IMR-90 (cell line): ENCODE results near the gene CYS1. TPM values are rescaled to one million over a fixed set of nuclear protein-coding genes. Genes with fewer than 3 reads are reported as not detected.

Experiments
- ATAC-seq: fragments of 200-7000 bp; cut with Tn5 transposase; 2 replicates; pipeline ENCODE4 v1.9.1; 2020; ENCODE audit warnings: low read depth, mild to moderate bottlenecking, moderate library complexity
- BruUV-seq: library from RNA; stranded (reverse); fragments of 400-500 nt; replicated peaks from 2 replicates; lab custom pipeline; 2021; lab: Mats Ljungman, UMichigan
- CTCF ChIA-PET: fragments of 300-600 bp; formaldehyde crosslinking; extraction: SDS; loops from one replicate; lab custom pipeline; 2021; ENCODE audit warnings: antibody characterized with exemption; lab: Yijun Ruan, JAX
- POLR2A ChIA-PET: fragments of 300-600 bp; sonication (Branson Sonifier 250); formaldehyde crosslinking; loops from one replicate; lab custom pipeline; 2022; ENCODE audit warnings: antibody characterized with exemption; ENCODE audit not compliant: unreplicated experiment; lab: Charles Lee
- DNase-seq: peaks from one replicate; pipeline ENCODE4 v3.0.0; 2013
- H2AFZ ChIP-seq: replicated peaks from 2 replicates; pipeline ENCODE3; 2013; ENCODE audit warnings: low read length, mild to moderate bottlenecking; ENCODE audit not compliant: poor library complexity
- H2AK5ac ChIP-seq: 2 replicates; pipeline ENCODE4 v1.6.1; 2013; ENCODE audit warnings: low read depth, low read length, inconsistent platforms
- H2AK9ac ChIP-seq: replicated peaks from 2 replicates; pipeline ENCODE3; 2013; ENCODE audit warnings: mild to moderate bottlenecking, low read depth, low read length, moderate library complexity; ENCODE audit not compliant: poor library complexity
- H2BK120ac ChIP-seq: 2 replicates; pipeline ENCODE4 v1.6.1; 2013; ENCODE audit warnings: low read depth, low read length, inconsistent platforms
- H2BK15ac ChIP-seq: 3 replicates; pipeline ENCODE4 v1.6.1; 2013; ENCODE audit warnings: low read depth, low read length, inconsistent platforms
- H2BK20ac ChIP-seq: 2 replicates; pipeline ENCODE4 v1.6.1; 2013; ENCODE audit warnings: low read depth, mild to moderate bottlenecking, inconsistent platforms, low read length, moderate library complexity
- H2BK5ac ChIP-seq: 2 replicates; pipeline ENCODE4 v1.6.1; 2013; ENCODE audit warnings: mild to moderate bottlenecking, low read depth, low read length, inconsistent platforms; ENCODE audit not compliant: poor library complexity, severe bottlenecking
- H3K14ac ChIP-seq: replicated peaks from 2 replicates; pipeline ENCODE4 v1.6.1; 2013; ENCODE audit warnings: low read depth, low read length, inconsistent platforms
- H3K18ac ChIP-seq: 2 replicates; pipeline ENCODE4 v1.6.1; 2013; ENCODE audit warnings: low read depth, low read length, control low read depth
- H3K23ac ChIP-seq: 2 replicates; pipeline ENCODE4 v1.6.1; 2013; ENCODE audit warnings: low read depth, low read length, inconsistent platforms
- H3K27ac ChIP-seq: 2 replicates; pipeline ENCODE4 v1.5.1; 2013; ENCODE audit warnings: mild to moderate bottlenecking, control low read depth, low read length; ENCODE audit not compliant: insufficient read depth
- H3K27me3 ChIP-seq: 2 replicates; pipeline ENCODE4 v1.6.1; 2013; ENCODE audit warnings: low read length; ENCODE audit not compliant: control insufficient read depth, insufficient read depth
- H3K36me3 ChIP-seq: 2 replicates; pipeline ENCODE4 v1.6.1; 2013; ENCODE audit warnings: low read length, mixed read lengths; ENCODE audit not compliant: control insufficient read depth, insufficient read depth
- H3K4ac ChIP-seq: 2 replicates; pipeline ENCODE4 v1.6.1; 2013; ENCODE audit warnings: low read depth, low read length, inconsistent platforms
- H3K4me1 ChIP-seq: 2 replicates; pipeline ENCODE4 v1.6.1; 2013; ENCODE audit warnings: low read length, mixed read lengths; ENCODE audit not compliant: control insufficient read depth, insufficient read depth
- H3K4me2 ChIP-seq: 2 replicates; pipeline ENCODE4 v1.6.1; 2013; ENCODE audit warnings: low read depth, mild to moderate bottlenecking, control low read depth, low read length, moderate library complexity
- H3K4me3 ChIP-seq: 2 replicates; pipeline ENCODE4 v1.5.1; 2013; ENCODE audit warnings: low read depth, mild to moderate bottlenecking, control low read depth, low read length, moderate library complexity; ENCODE audit not compliant: insufficient read depth
- H3K56ac ChIP-seq: 2 replicates; pipeline ENCODE4 v1.6.1; 2013; ENCODE audit warnings: low read length, inconsistent platforms; ENCODE audit not compliant: insufficient read depth; ENCODE audit errors: extremely low read depth
- H3K79me1 ChIP-seq, 2 experiments: 2 replicates each; pipeline ENCODE4 v1.6.1; 2013; ENCODE audit warnings: low read length in 2 of 2, inconsistent platforms in 1 of 2, low read depth in 1 of 2
- H3K9ac ChIP-seq: 2 replicates; pipeline ENCODE4 v1.6.1; 2013; ENCODE audit warnings: low read depth, low read length, control low read depth
- H3K9me1 ChIP-seq: 2 replicates; pipeline ENCODE4 v1.6.1; 2013; ENCODE audit warnings: low read length, inconsistent platforms; ENCODE audit not compliant: insufficient read depth
- H3K9me3 ChIP-seq: 2 replicates; pipeline ENCODE4 v1.6.1; 2013; ENCODE audit warnings: low read length; ENCODE audit not compliant: control insufficient read depth, insufficient read depth
- H4K20me1 ChIP-seq: 2 replicates; pipeline ENCODE4 v1.6.1; 2013; ENCODE audit warnings: low read length, inconsistent platforms; ENCODE audit not compliant: insufficient read depth
- H4K5ac ChIP-seq: 2 replicates; pipeline ENCODE4 v1.6.1; 2013; ENCODE audit warnings: mild to moderate bottlenecking, low read depth, low read length, control low read depth
- H4K8ac ChIP-seq, 2 experiments: 2 replicates each; pipeline ENCODE4 v1.6.1; 2013; ENCODE audit warnings: low read depth in 2 of 2, low read length in 2 of 2, control low read depth in 1 of 2, inconsistent platforms in 1 of 2
- H4K91ac ChIP-seq: 2 replicates; pipeline ENCODE4 v1.6.1; 2013; ENCODE audit warnings: low read depth, low read length, inconsistent platforms; ENCODE audit not compliant: insufficient read depth
- BHLHE40 ChIP-seq: fragments of 150-350 bp; IDR thresholded peaks from 2 replicates; pipeline ENCODE4 v1.6.1; 2016; ENCODE audit warnings: mild to moderate bottlenecking, low read depth, low read length
- CEBPB ChIP-seq: IDR thresholded peaks from 2 replicates; pipeline ENCODE4 v1.6.1; 2012; ENCODE audit warnings: low read depth, low read length, improper control_type of control experiment
- FOS ChIP-seq: fragments of 150-350 bp; IDR thresholded peaks from 2 replicates; pipeline ENCODE4 v1.6.1; 2016; ENCODE audit warnings: low read depth, low read length
- MAFK ChIP-seq: IDR thresholded peaks from 2 replicates; pipeline ENCODE4 v1.6.1; 2012; ENCODE audit warnings: low read depth, low read length, improper control_type of control experiment
- MAZ ChIP-seq: IDR thresholded peaks from 2 replicates; pipeline ENCODE4 v1.6.1; 2012; ENCODE audit warnings: low read depth, mild to moderate bottlenecking, low read length, improper control_type of control experiment, moderate library complexity, borderline replicate concordance
- MXI1 ChIP-seq: IDR thresholded peaks from 2 replicates; pipeline ENCODE4 v1.6.1; 2012; ENCODE audit warnings: low read depth, mild to moderate bottlenecking, low read length, moderate library complexity, borderline replicate concordance
- RAD21 ChIP-seq: IDR thresholded peaks from 2 replicates; pipeline ENCODE4 v1.6.1; 2012; ENCODE audit warnings: low read length, improper control_type of control experiment
- RFX5 ChIP-seq: IDR thresholded peaks from 2 replicates; pipeline ENCODE4 v1.8.0; 2012; ENCODE audit warnings: low read depth, mild to moderate bottlenecking, low read length, moderate library complexity
- SMC3 ChIP-seq: fragments of 150-350 bp; IDR thresholded peaks from 2 replicates; pipeline ENCODE4 v1.6.1; 2016; ENCODE audit warnings: low read depth, mild to moderate bottlenecking, antibody characterized with exemption, low read length, moderate library complexity
- WGBS, 2 experiments: methylation state at CpG; one replicate each; pipeline versions ENCODE4 v1.1.5 to v1.1.7; 2013; ENCODE audit warnings: missing lambda C conversion rate in 2 of 2; ENCODE audit not compliant: insufficient read length in 1 of 2; ENCODE audit errors: extremely low coverage in 2 of 2; 5-methylcytosine and 5-hydroxymethylcytosine counted together
- dilution Hi-C: fragments of 300-500 bp; cut with HindIII; formaldehyde crosslinking; loops from one replicate; pipeline ENCODE4 v1.14.3; 2018; ENCODE audit warnings: low sequenced_read_pairs; ENCODE audit not compliant: unreplicated experiment
- in situ Hi-C: fragments of 300-500 bp; cut with MboI; formaldehyde crosslinking; loops from 3 replicates; pipeline ENCODE4 v1.14.3; 2019; ENCODE audit warnings: low sequenced_read_pairs, inconsistent platforms, mixed read lengths
- intact Hi-C: fragments of 100-400 bp; cut with micrococcal nuclease; formaldehyde crosslinking; loops from 2 replicates; pipeline ENCODE4 v1.10.0; 2022
- polyA plus RNA-seq, 3 experiments: library from polyadenylated mRNA; depleted of rRNA; stranded (reverse); fragments of >200 nt; gene quantifications; 2 replicates each; pipeline ENCODE4 v1.2.3, GENCODE V29; 2012; ENCODE audit warnings: low replicate concordance in 1 of 3
- total RNA-seq: library from RNA; depleted of rRNA; stranded (reverse); fragments of >200 nt; gene quantifications from 2 replicates; pipeline ENCODE4 v1.2.3, GENCODE V29; 2012
- TF ChIP-seq, protein P1 (sequence below): conservative IDR thresholded peaks from 2 replicates; pipeline ENCODE4 v1.5.1; 2012; ENCODE audit warnings: mild to moderate bottlenecking, low read depth, low read length, improper control_type of control experiment
- TF ChIP-seq, protein P2 (sequence below): fragments of 150-350 bp; IDR thresholded peaks from 2 replicates; pipeline ENCODE4 v1.6.1; 2016; ENCODE audit warnings: low read depth, mild to moderate bottlenecking, low read length, moderate library complexity, borderline replicate concordance

CYS1 gene
- total and polyA plus RNA-seq, 2 of the 4 experiments (the other 2 are of a cell fraction): under 0.01 to 0.12 TPM

DNA sequence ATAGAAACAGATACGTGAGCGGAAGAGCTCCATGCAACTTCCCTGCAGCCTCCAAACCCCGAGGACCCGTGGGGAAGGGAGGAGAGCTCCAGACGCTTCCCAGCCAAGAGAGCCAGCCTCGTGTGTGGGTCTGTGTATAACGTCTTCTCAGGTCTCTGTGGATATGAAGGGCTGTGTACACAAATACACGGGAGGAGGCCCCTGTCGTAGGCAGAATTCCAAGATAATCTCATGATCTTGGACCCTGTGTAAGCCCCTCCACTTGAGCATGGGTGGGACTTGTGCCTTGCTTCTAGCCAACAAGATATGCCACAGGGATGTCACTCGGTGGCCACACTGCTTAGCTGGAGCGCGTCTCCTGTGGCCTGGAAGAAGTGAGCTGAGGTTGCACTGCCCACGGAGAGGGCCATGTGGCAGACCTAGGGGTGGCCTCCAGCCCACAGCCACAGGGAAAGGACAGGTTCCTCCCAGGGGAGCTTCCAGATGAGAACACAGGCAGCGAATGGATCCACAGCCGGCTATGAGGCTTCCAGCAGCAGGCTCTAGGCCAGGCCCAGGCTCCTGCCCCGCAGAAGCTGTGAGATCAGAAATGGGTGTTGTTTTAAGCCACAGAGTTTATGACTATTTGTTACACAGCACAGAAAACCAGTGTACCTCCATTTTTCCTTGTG is 52.4 kb downstream of the CYS1 start:
- WGBS, 2 experiments: 80% methylated on average over 4 of the region's 16 CpGs; no CpG with 5 or more reads in 1 of the 2 experiments
- Histone ChIP-seq H3K79me1 (no peaks in the 10 kb centered on the region), H2BK120ac (no peak overlapping the region), H3K27ac (no peak overlapping the region), H2BK15ac (no peak overlapping the region), H3K9me1 (no peaks in the 10 kb centered on the region; the same call in 1 of the 2 replicates), H4K8ac (no peak overlapping the region), H2AK9ac (no peak overlapping the region), H3K9ac (no peak overlapping the region), H4K5ac (no peak overlapping the region), H2BK5ac (no peak overlapping the region), H3K4me1 (no peaks in the 10 kb centered on the region; the same call in 1 of the 2 replicates), H2BK20ac (no peak overlapping the region), H3K4ac (no peak overlapping the region), H3K18ac (no peak overlapping the region), H2AFZ (no peak overlapping the region), H3K27me3 (no peaks in the 10 kb centered on the region; the same call in 1 of the 2 replicates), H3K4me2 (no peak overlapping the region), H3K56ac (no peak overlapping the region), H4K20me1 (no peaks in the 10 kb centered on the region), H2AK5ac (no peak overlapping the region), H3K14ac (no peak overlapping the region), H3K36me3 (no peaks in the 10 kb centered on the region), H3K23ac (no peak overlapping the region), H3K9me3 (peaks cover 2% of the 10 kb centered on the region; the same call in 1 of the 2 replicates), H3K4me3 (no peak overlapping the region), H4K91ac (no peak overlapping the region)
- ChIA-PET CTCF (interaction anchor here (1.1 kb wide), 1 partner anchor 19 kb away, joined by 4 read pairs; no protein-coding TSS in a partner anchor), POLR2A (no interaction called here)
- dilution Hi-C loops (no loop called here), intact Hi-C loops (no loop called here), in situ Hi-C loops (no loop called here)
- BruUV-seq: no TSS peak
- no peak for ATAC-seq
- no peak for TF ChIP-seq CEBPB
- no peak for TF ChIP-seq RAD21
- no peak for TF ChIP-seq BHLHE40
- TF ChIP-seq, protein P1, sequence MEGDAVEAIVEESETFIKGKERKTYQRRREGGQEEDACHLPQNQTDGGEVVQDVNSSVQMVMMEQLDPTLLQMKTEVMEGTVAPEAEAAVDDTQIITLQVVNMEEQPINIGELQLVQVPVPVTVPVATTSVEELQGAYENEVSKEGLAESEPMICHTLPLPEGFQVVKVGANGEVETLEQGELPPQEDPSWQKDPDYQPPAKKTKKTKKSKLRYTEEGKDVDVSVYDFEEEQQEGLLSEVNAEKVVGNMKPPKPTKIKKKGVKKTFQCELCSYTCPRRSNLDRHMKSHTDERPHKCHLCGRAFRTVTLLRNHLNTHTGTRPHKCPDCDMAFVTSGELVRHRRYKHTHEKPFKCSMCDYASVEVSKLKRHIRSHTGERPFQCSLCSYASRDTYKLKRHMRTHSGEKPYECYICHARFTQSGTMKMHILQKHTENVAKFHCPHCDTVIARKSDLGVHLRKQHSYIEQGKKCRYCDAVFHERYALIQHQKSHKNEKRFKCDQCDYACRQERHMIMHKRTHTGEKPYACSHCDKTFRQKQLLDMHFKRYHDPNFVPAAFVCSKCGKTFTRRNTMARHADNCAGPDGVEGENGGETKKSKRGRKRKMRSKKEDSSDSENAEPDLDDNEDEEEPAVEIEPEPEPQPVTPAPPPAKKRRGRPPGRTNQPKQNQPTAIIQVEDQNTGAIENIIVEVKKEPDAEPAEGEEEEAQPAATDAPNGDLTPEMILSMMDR: no peak
- no peak for TF ChIP-seq FOS
- TF ChIP-seq MAZ: no peak
- TF ChIP-seq, protein P2, sequence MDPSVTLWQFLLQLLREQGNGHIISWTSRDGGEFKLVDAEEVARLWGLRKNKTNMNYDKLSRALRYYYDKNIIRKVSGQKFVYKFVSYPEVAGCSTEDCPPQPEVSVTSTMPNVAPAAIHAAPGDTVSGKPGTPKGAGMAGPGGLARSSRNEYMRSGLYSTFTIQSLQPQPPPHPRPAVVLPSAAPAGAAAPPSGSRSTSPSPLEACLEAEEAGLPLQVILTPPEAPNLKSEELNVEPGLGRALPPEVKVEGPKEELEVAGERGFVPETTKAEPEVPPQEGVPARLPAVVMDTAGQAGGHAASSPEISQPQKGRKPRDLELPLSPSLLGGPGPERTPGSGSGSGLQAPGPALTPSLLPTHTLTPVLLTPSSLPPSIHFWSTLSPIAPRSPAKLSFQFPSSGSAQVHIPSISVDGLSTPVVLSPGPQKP: no peak
- no peak for TF ChIP-seq SMC3
- no peak for TF ChIP-seq MAFK
- no peak for TF ChIP-seq RFX5
- no peak for TF ChIP-seq MXI1
- no peak for DNase-seq
